ENCODE data around the gene DCDC2.

Gene DCDC2

GRCh38 chr6:24359640-24360454 lies 2.0 kb upstream of the DCDC2 start:
- ChIA-PET CTCF (interaction anchor here (0.6 to 1.6 kb wide), 11 partner anchors 16 to 83 kb away, joined by 3 to 7 read pairs (median 4); no protein-coding TSS in a partner anchor), POLR2A (interaction anchor here (1.1 kb wide), 1 partner anchor 33 kb away, joined by 3 read pairs; no protein-coding TSS in a partner anchor)
- peak; percentile 64; the same call in 1 of the 2 replicates for TF ChIP-seq ARNT (IDR thresholded peaks at IDR 0.05)
- TF ChIP-seq PKNOX1 (IDR thresholded peaks at IDR 0.05), result no peak
- peak; percentile 87 for TF ChIP-seq L3MBTL2 (conservative IDR thresholded peaks at IDR 0.05)
- TF ChIP-seq TARDBP (IDR thresholded peaks at IDR 0.05), result peak; percentile 51; the same call in 1 of the 2 replicates
- TF ChIP-seq ELF4 (IDR thresholded peaks at IDR 0.05), result no peak
- no peak for TF ChIP-seq CTBP1 (IDR thresholded peaks at IDR 0.05; ENCODE audit: borderline replicate concordance)
- peak; percentile 52; the same call in 1 of the 2 replicates for TF ChIP-seq FOXM1 (IDR thresholded peaks at IDR 0.05; ENCODE audit: borderline replicate concordance)
- peak; percentile 75 for DNase-seq (ENCODE audit: extremely low spot score)

- TF ChIP-seq HDGF (IDR thresholded peaks at IDR 0.05; ENCODE audit: borderline replicate concordance) (no peak), TARDBP (IDR thresholded peaks at IDR 0.05) (no peak), SP1 (IDR thresholded peaks at IDR 0.05) (no peak), ZNF384 (IDR thresholded peaks at IDR 0.05) (no peak), NFRKB (IDR thresholded peaks at IDR 0.05) (no peak), SUZ12 (IDR thresholded peaks at IDR 0.05) (no peak), FOXK2 (IDR thresholded peaks at IDR 0.05) (no peak), L3MBTL2 (conservative IDR thresholded peaks at IDR 0.05) (no peak), ARNT (IDR thresholded peaks at IDR 0.05) (no peak), PKNOX1 (IDR thresholded peaks at IDR 0.05) (no peak), BHLHE40 (IDR thresholded peaks at IDR 0.05; ENCODE audit: borderline replicate concordance) (no peak), CTBP1 (IDR thresholded peaks at IDR 0.05; ENCODE audit: borderline replicate concordance) (no peak)
- DNase-seq (ENCODE audit: extremely low spot score), result no peak
- ChIA-PET POLR2A (interaction anchor here (0.7 to 1.5 kb wide), 3 partner anchors 31 to 170 kb away, joined by 3 to 7 read pairs (median 3); no protein-coding TSS in a partner anchor), CTCF (interaction anchor here (0.6 to 1.9 kb wide), 2 partner anchors 30 to 75 kb away, joined by 3 to 5 read pairs; no protein-coding TSS in a partner anchor)
These were observed 461 bp upstream of the DCDC2 start for GRCh38 chr6:24358219-24358821.

- DNase-seq (ENCODE audit: extremely low spot score), result no peak
- POLR2A ChIA-PET, result no interaction called here
- TF ChIP-seq FOXM1 (IDR thresholded peaks at IDR 0.05; ENCODE audit: borderline replicate concordance) (no peak), BHLHE40 (IDR thresholded peaks at IDR 0.05; ENCODE audit: borderline replicate concordance) (no peak), LEF1 (IDR thresholded peaks at IDR 0.05; ENCODE audit: borderline replicate concordance) (no peak), FOXK2 (IDR thresholded peaks at IDR 0.05) (no peak), ZNF384 (IDR thresholded peaks at IDR 0.05) (no peak), TARDBP (IDR thresholded peaks at IDR 0.05) (no peak), ARNT (IDR thresholded peaks at IDR 0.05) (no peak), ELF4 (IDR thresholded peaks at IDR 0.05) (no peak), L3MBTL2 (conservative IDR thresholded peaks at IDR 0.05) (no peak), PKNOX1 (IDR thresholded peaks at IDR 0.05) (no peak), FOXA1 (IDR thresholded peaks at IDR 0.05) (no peak), NFRKB (IDR thresholded peaks at IDR 0.05) (no peak), SP1 (IDR thresholded peaks at IDR 0.05) (no peak), CTBP1 (IDR thresholded peaks at IDR 0.05; ENCODE audit: borderline replicate concordance) (no peak), SUZ12 (IDR thresholded peaks at IDR 0.05) (no peak), HDGF (IDR thresholded peaks at IDR 0.05; ENCODE audit: borderline replicate concordance) (no peak)
- CTCF ChIA-PET, result interaction anchor here (0.9 to 1.3 kb wide), 2 partner anchors 9 to 32 kb away, joined by 3 to 4 read pairs; no protein-coding TSS in a partner anchor
These were observed 1.4 kb downstream of the DCDC2 start for GRCh38 chr6:24356310-24356973.

GRCh38 chr6:24355393-24355792 lies 2.5 kb downstream of the DCDC2 start:
- ChIA-PET POLR2A (interaction anchor here (0.6 kb wide), 1 partner anchor 112 kb away, joined by 3 read pairs; no protein-coding TSS in a partner anchor), CTCF (interaction anchor here (1.3 kb wide), 1 partner anchor 34 kb away, joined by 4 read pairs; no protein-coding TSS in a partner anchor)

More at GRCh38 chr6:24355393-24355792, 2.5 kb downstream of the DCDC2 start:
- TF ChIP-seq ELF4 (IDR thresholded peaks at IDR 0.05), result no peak
- no peak for TF ChIP-seq HDGF (IDR thresholded peaks at IDR 0.05; ENCODE audit: borderline replicate concordance)
- no peak for TF ChIP-seq ZNF384 (IDR thresholded peaks at IDR 0.05)
- no peak for TF ChIP-seq TARDBP (IDR thresholded peaks at IDR 0.05)
- no peak for TF ChIP-seq LEF1 (IDR thresholded peaks at IDR 0.05; ENCODE audit: borderline replicate concordance)
- TF ChIP-seq PKNOX1 (IDR thresholded peaks at IDR 0.05), result no peak
- TF ChIP-seq FOXK2 (IDR thresholded peaks at IDR 0.05), result no peak
- TF ChIP-seq ARNT (IDR thresholded peaks at IDR 0.05), result no peak
- TF ChIP-seq NFRKB (IDR thresholded peaks at IDR 0.05), result no peak
- no peak for TF ChIP-seq L3MBTL2 (conservative IDR thresholded peaks at IDR 0.05)
- TF ChIP-seq CTBP1 (IDR thresholded peaks at IDR 0.05; ENCODE audit: borderline replicate concordance), result no peak
- no peak for TF ChIP-seq SP1 (IDR thresholded peaks at IDR 0.05)
- no peak for TF ChIP-seq FOXA1 (IDR thresholded peaks at IDR 0.05)
- no peak for TF ChIP-seq FOXM1 (IDR thresholded peaks at IDR 0.05; ENCODE audit: borderline replicate concordance)
- TF ChIP-seq SUZ12 (IDR thresholded peaks at IDR 0.05), result no peak
- DNase-seq (ENCODE audit: extremely low spot score), result no peak

Measured in HEK293T (cell line).